K562 (cell line): Measurements from ENCODE around the gene ERGIC3.

Experiments
- EZH2 ChIP-seq: IDR thresholded peaks from 2 replicates; pipeline ENCODE4 v1.6.1; 2012; ENCODE audit warnings: low read depth, mild to moderate bottlenecking, inconsistent platforms, low read length, borderline replicate concordance
- LEF1 ChIP-seq: fragments of 450-650 bp; IDR thresholded peaks from 2 replicates; pipeline ENCODE4 v1.6.1; 2016; ENCODE audit warnings: mild to moderate bottlenecking
- SMAD4 ChIP-seq: fragments of 250-450 bp; sonication (Bioruptor Pico); conservative IDR thresholded peaks from 2 replicates; pipeline ENCODE4 v1.8.0; 2021; ENCODE audit warnings: inconsistent platforms, mild to moderate bottlenecking, moderate library complexity
- TFE3 ChIP-seq: fragments of 450-650 bp; formaldehyde crosslinking; IDR thresholded peaks from 2 replicates; pipeline ENCODE4 v1.4.0; 2020; ENCODE audit warnings: mild to moderate bottlenecking, mixed read lengths
- TF ChIP-seq, protein P1 (sequence below): fragments of 450-650 bp; IDR thresholded peaks from 2 replicates; pipeline ENCODE4 v1.6.1; 2017; ENCODE audit warnings: antibody characterized with exemption, mild to moderate bottlenecking

DNA sequence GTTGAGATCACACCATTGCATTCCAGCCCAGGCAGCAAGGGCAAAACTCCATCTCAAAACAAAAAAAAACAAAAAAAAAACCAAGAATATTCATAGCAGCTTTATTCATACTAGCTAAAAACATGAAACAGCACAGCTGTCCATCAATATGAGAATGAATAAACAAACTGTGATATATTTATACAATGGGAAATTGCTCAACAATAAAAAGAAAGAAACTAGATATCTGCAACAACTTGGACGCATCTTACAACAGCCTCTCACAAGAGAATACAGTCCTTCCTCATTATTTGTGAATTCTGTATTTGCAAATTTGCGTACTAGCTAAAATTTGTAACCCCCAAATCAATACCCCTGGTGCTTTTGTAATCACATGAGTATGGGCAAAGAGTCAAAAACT, 45.6 kb downstream of the ERGIC3 start:
- TF ChIP-seq, protein P1, sequence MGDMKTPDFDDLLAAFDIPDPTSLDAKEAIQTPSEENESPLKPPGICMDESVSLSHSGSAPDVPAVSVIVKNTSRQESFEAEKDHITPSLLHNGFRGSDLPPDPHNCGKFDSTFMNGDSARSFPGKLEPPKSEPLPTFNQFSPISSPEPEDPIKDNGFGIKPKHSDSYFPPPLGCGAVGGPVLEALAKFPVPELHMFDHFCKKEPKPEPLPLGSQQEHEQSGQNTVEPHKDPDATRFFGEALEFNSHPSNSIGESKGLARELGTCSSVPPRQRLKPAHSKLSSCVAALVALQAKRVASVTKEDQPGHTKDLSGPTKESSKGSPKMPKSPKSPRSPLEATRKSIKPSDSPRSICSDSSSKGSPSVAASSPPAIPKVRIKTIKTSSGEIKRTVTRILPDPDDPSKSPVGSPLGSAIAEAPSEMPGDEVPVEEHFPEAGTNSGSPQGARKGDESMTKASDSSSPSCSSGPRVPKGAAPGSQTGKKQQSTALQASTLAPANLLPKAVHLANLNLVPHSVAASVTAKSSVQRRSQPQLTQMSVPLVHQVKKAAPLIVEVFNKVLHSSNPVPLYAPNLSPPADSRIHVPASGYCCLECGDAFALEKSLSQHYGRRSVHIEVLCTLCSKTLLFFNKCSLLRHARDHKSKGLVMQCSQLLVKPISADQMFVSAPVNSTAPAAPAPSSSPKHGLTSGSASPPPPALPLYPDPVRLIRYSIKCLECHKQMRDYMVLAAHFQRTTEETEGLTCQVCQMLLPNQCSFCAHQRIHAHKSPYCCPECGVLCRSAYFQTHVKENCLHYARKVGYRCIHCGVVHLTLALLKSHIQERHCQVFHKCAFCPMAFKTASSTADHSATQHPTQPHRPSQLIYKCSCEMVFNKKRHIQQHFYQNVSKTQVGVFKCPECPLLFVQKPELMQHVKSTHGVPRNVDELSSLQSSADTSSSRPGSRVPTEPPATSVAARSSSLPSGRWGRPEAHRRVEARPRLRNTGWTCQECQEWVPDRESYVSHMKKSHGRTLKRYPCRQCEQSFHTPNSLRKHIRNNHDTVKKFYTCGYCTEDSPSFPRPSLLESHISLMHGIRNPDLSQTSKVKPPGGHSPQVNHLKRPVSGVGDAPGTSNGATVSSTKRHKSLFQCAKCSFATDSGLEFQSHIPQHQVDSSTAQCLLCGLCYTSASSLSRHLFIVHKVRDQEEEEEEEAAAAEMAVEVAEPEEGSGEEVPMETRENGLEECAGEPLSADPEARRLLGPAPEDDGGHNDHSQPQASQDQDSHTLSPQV = no peak
- no peak for TF ChIP-seq EZH2
- TF ChIP-seq TFE3 (CRISPR knock-in tag) = no peak
- TF ChIP-seq LEF1 = no peak
- no peak for TF ChIP-seq SMAD4
